Esophagus squamous epithelium (tissue), 5 donors: ENCODE data around the gene STK11. TPM values are rescaled to one million over a fixed set of nuclear protein-coding genes. Genes with fewer than 3 reads are reported as not detected.
A peak's percentile ranks its signal among the peaks of the same experiment; 100 is the strongest.
"Not testable (repeated sequence)": the region's sequence is repeated elsewhere in the genome, so short reads cannot be mapped to it uniquely, and the experiment has no call there.

Experiments used
- DNase-seq: peaks from one replicate; lab custom pipeline; 2025; lab: John Stamatoyannopoulos, UW
- H3K27ac ChIP-seq, 4 donors: fragments of 200-600 bp; sonication (generic); one replicate each; pipeline ENCODE4 v1.5.1; 2016 to 2019; ENCODE audit warnings: mild to moderate bottlenecking in 1 of 4
- H3K27me3 ChIP-seq, 4 donors: fragments of 200-600 bp; sonication (generic); 1 replicate in 3 of 4; 2 replicates in 1 of 4; pipeline versions ENCODE4 v1.5.1 to v1.6.0; 2017 to 2021; ENCODE audit warnings: antibody characterized with exemption in 1 of 4
- H3K36me3 ChIP-seq, 3 donors: fragments of 200-600 bp; sonication (generic); one replicate each; pipeline ENCODE4 v1.5.1; 2016 to 2019
- H3K4me1 ChIP-seq, 3 donors: fragments of 200-600 bp; sonication (generic); one replicate each; pipeline ENCODE4 v1.5.1; 2017 to 2019
- H3K4me3 ChIP-seq, 4 donors: fragments of 200-600 bp; sonication (generic); 1 replicate in 3 of 4; 2 replicates in 1 of 4; pipeline ENCODE4 v1.5.1; 2016 to 2019; ENCODE audit warnings: mild to moderate bottlenecking in 2 of 4, moderate library complexity in 1 of 4
- H3K9me3 ChIP-seq, 3 donors: fragments of 200-600 bp; sonication (generic); one replicate each; pipeline ENCODE4 v1.5.1; 2016 to 2019
- CTCF ChIP-seq, 6 experiments: fragments of 450-650 bp in 4 of 6; fragments of 200-600 bp in 2 of 6; sonication (generic) in 2 of 6; IDR thresholded peaks; one replicate each; pipeline ENCODE4 v1.5.1; 2016 to 2019; ENCODE audit warnings: antibody characterized with exemption in 6 of 6, mild to moderate bottlenecking in 4 of 6, moderate library complexity in 4 of 6
- POLR2A ChIP-seq, 4 donors: fragments of 450-650 bp; IDR thresholded peaks; one replicate each; pipeline ENCODE4 v1.6.1; 2017; ENCODE audit warnings: antibody characterized with exemption in 4 of 4, mild to moderate bottlenecking in 4 of 4, moderate library complexity in 3 of 4
- WGBS, 2 donors: methylation state at CpG; one replicate each; pipeline ENCODE4 v1.1.5; 2018; 5-methylcytosine and 5-hydroxymethylcytosine counted together
- intact Hi-C: fragments of 100-400 bp; cut with DNase I; formaldehyde crosslinking; loops from one replicate; pipeline ENCODE4 v1.15.0; 2022
- total RNA-seq, 4 donors: library from RNA; depleted of rRNA; stranded (reverse); fragments of >200 nt; gene quantifications; one replicate each; pipeline ENCODE4 v1.1.0, GENCODE V29; 2016
- donor health status: DM: yes; HTN: yes; CAD: no.

The STK11 gene
- total RNA-seq, 4 donors from 2014 or later = 59.3 to 68.5 (median 61.6) TPM

- Histone ChIP-seq H3K4me3 (peak overlapping the region; percentile 59 to 81 (median 71)), H3K9me3 (no peaks in the 10 kb centered on the region), H3K27ac (peak overlapping the region; percentile 85 to 91 (median 88)), H3K4me1 (peaks cover 39 to 72% (median 40%) of the 10 kb centered on the region in 3 donors), H3K36me3 (peaks cover 0 to 15% (median 0%) of the 10 kb centered on the region in 3 donors), H3K27me3 (no peaks in the 10 kb centered on the region)
- intact Hi-C loops = no loop called here
- no peak for TF ChIP-seq POLR2A (IDR thresholded peaks at IDR 0.05)
- TF ChIP-seq CTCF (IDR thresholded peaks at IDR 0.05) = no peak
- WGBS, 2 donors = 0 to 2% methylated on average over 7 to 28 of the region's 78 CpGs
- DNase-seq = no peak
Measured at GRCh38 chr19:1206150-1206863, 729 bp downstream of the STK11 start.

- TF ChIP-seq CTCF (IDR thresholded peaks at IDR 0.05) = no peak
- no peak for TF ChIP-seq POLR2A (IDR thresholded peaks at IDR 0.05)
- Histone ChIP-seq H3K27ac (peak overlapping the region; percentile 81 to 91 (median 88)), H3K27me3 (no peaks in the 10 kb centered on the region), H3K4me1 (peaks cover 43 to 78% (median 46%) of the 10 kb centered on the region in 3 donors), H3K4me3 (peak overlapping the region; percentile 59 to 81 (median 71)), H3K36me3 (peaks cover 0 to 16% (median 0%) of the 10 kb centered on the region in 3 donors), H3K9me3 (no peaks in the 10 kb centered on the region)
- WGBS, 2 donors = 0 to 1% methylated on average over 8 to 38 of the region's 38 CpGs
- no peak for DNase-seq
- intact Hi-C loops = no loop called here
Measured at GRCh38 chr19:1206864-1207450, 1.4 kb downstream of the STK11 start.

- H3K27me3 ChIP-seq, DNase-seq, intact Hi-C loops, H3K9me3 ChIP-seq: not testable (repeated sequence)
- Histone ChIP-seq H3K4me3 (peak overlapping the region in 1 of 4 donors; percentile 26), H3K27ac (peak overlapping the region; percentile 52 to 91 (median 88)), H3K36me3 (peaks cover 0 to 22% (median 0%) of the 10 kb centered on the region in 3 donors), H3K4me1 (peaks cover 48 to 91% (median 65%) of the 10 kb centered on the region in 3 donors)
- TF ChIP-seq POLR2A (IDR thresholded peaks at IDR 0.05) = peak in 1 of 4 donors; percentile 33
- WGBS, 2 donors = 40 to 57% methylated on average over 1 to 4 of the region's 10 CpGs
Measured at GRCh38 chr19:1208830-1209229, 3.3 kb downstream of the STK11 start.

- Histone ChIP-seq H3K4me3 (peak overlapping the region in 1 of 4 donors; percentile 19), H3K36me3 (peaks cover 0 to 22% (median 0%) of the 10 kb centered on the region in 3 donors), H3K27me3 (no peaks in the 10 kb centered on the region), H3K27ac (peak overlapping the region; percentile 82 to 91 (median 88)), H3K4me1 (peaks cover 61 to 91% (median 74%) of the 10 kb centered on the region in 3 donors), H3K9me3 (no peaks in the 10 kb centered on the region)
- 46 to 60% methylated on average over 1 to 6 of the region's 13 CpGs for WGBS, 2 donors
- intact Hi-C loops = no loop called here
- no peak for DNase-seq
- TF ChIP-seq POLR2A (IDR thresholded peaks at IDR 0.05) (no peak), CTCF (IDR thresholded peaks at IDR 0.05) (no peak)
Measured at GRCh38 chr19:1210227-1210538, 4.6 kb downstream of the STK11 start.

- intact Hi-C loops = no loop called here
- no peaks in the 10 kb centered on the region for H3K27me3 ChIP-seq
- DNase-seq = no peak
- 46 to 84% methylated on average over 14 to 22 of the region's 33 CpGs for WGBS, 2 donors
- H3K27ac ChIP-seq = peak overlapping the region; percentile 82 to 91 (median 88)
- no peaks in the 10 kb centered on the region for H3K9me3 ChIP-seq
- peaks cover 75 to 100% (median 89%) of the 10 kb centered on the region in 3 donors for H3K4me1 ChIP-seq
- H3K36me3 ChIP-seq = peaks cover 0 to 24% (median 0%) of the 10 kb centered on the region in 3 donors
- peak overlapping the region in 1 of 4 donors; percentile 15 for H3K4me3 ChIP-seq
- no peak for TF ChIP-seq POLR2A (IDR thresholded peaks at IDR 0.05)
- peak in 2 of 6 experiments; percentile 21 to 35 for TF ChIP-seq CTCF (IDR thresholded peaks at IDR 0.05)
Measured at GRCh38 chr19:1211494-1212234, 6.1 kb downstream of the STK11 start.
